GM03348 (cell line): ENCODE data around the gene SERPINE2.
A peak's percentile ranks its signal among the peaks of the same experiment; 100 is the strongest.

Source experiments
- DNase-seq: peaks from one replicate; pipeline ENCODE4 v3.0.0; 2012; ENCODE audit warnings: low spot score

Gene SERPINE2

GRCh38 chr2:223973606-223974005 is 65.5 kb downstream of the SERPINE2 start:
- DNase-seq, result no peak

GRCh38 chr2:223972656-223973102 is 66.4 kb downstream of the SERPINE2 start:
- no peak for DNase-seq

- DNase-seq, result no peak
These were observed 67.4 kb downstream of the SERPINE2 start for GRCh38 chr2:223971731-223972130.

DNA sequence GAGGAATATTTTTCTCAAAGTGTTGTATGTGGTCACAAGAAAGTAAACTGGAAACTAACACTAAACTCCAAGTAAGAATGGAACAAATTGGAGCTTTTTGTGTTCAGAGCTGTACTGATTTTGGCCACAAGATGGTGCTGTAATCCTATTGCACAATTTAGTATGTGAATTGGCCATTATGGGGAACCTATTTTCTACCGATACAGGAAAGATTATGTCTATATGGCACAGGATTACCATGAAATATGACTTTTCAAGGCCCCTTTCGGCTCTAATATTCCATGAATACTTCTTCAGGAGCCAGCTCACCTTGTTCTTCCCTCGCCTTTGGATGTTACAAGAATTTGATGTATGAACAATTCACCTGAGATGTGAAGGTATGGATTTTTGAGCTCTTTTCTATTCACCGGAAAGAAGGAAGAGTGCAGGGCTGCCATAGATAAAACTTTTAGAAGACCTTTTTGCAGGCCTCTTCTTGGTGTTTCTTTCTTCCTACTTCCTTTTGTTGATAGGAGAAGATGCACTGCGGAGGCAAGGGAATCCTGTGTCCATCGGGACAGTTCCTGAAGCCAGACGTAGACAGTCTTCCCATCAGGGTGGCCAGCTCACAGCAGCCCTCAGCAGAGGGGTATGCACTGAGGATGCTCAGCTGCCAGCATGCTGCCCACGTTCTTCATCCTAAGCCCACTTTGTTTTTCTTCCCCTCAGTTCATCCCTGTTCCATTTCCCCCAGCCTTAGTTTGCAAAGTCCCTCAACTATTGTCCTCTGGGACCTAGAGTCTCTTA is 68.5 kb downstream of the SERPINE2 start:
- peak; percentile 43 for DNase-seq

GRCh38 chr2:223969856-223970255 is 69.2 kb downstream of the SERPINE2 start:
- DNase-seq, result no peak

DNA sequence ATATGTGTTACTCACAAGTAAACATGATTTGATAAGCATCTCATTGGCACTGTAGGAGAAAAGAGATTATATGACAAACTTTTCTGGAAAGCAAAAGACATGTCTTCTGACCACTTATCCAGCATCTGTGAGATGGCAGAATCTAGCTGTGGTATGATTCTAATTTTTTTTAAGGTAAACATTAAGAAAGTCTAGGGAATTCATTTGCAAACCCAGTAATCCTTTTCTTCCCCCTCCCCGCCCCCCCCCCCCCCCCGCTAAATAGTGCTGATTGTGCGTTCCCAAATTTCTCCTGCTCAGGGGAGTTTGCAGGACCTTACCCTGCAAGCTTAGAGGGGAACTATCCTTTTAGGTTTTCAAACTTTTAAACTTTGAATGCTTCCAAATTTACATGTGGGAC is 69.8 kb downstream of the SERPINE2 start:
- no peak for DNase-seq

DNA sequence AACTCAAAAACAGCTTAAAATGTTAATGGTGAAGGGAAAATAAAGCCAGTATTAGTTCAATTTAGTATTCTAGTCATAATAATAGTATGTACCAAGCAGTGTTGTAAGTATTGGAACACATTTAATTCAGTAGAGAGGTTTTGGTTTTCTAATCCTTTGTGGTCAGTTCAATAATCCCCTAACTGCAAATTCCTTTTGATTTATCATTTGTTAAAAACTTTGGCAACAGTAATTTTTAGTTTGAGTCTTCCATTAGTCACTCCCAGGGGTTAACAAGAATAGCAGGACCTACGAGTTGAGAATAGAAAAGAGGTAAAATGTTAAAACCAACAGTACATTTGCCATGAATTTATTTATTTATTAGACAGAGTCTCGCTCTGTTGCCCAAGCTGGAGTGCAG is 71.1 kb downstream of the SERPINE2 start:
- DNase-seq, result peak; percentile 32

- no peak for DNase-seq
These were observed 79.4 kb downstream of the SERPINE2 start for GRCh38 chr2:223959688-223960087.

DNA sequence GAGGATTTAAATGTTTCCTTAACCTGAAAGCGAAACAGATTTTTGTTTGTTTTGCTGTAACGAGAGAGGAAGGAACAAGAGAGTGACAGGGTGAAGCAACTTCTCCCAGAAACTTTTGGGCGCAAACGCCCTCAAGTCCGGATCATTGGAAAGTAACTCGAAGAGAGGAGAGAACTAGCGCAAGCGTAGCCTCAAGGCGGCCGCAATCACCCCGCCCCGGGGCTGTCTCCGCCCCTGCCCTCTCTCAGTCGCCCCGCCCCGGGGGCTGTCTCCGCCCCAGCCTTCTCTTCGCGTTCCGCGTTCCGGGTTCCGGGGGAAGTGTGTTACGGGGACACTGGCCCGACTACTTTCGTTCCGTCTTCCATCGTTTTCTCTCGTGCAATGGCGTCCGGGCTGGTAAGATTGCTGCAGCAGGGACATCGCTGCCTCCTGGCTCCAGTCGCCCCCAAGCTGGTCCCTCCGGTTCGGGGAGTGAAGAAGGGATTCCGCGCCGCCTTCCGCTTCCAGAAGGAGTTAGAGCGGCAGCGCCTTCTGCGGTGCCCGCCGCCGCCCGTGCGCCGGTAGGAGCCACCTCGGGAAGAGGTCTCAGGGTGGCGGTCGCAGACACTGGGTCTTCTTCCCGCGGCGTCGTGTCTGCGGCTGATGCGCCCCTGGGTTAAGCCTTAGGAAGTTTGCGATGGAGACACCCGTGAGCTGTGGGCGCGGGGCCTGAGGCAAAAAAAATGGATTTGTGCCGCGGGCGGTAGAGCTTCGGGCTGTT is 81.8 kb downstream of the SERPINE2 start, which contains the start of gene MRPL44:
Gene MRPL44 (plus strand): TSS at position 372 of the 760 bp plus-strand sequence. CDS start 10 bp downstream, at position 382.
- DNase-seq, result peak; percentile 97

DNA sequence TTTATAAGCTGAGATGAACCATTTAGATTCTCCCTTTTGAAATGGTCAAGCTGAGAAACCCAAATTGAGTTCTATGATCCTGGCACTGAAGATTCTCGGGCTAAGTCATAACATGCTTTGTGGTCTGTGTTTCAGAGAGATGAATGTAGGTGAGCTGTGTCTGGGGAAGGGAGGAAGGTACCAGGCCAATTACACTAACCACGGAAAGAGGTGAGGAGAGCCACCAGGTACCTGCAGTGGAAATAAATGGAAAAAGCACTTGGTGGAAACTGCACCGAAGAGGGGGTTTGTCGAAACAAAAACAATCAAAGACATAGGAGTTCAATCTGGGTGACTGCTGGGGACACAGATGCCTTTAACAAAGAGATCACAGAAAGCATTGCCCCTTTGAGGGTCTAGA is 82.8 kb downstream of the SERPINE2 start:
- no peak for DNase-seq

- peak; percentile 56 for DNase-seq
These were observed 84.7 kb downstream of the SERPINE2 start for GRCh38 chr2:223954401-223954800.

- no peak for DNase-seq
These were observed 86.7 kb downstream of the SERPINE2 start for GRCh38 chr2:223952280-223952968.

GRCh38 chr2:223950448-223951347 is 88.4 kb downstream of the SERPINE2 start:
- no peak for DNase-seq

DNA sequence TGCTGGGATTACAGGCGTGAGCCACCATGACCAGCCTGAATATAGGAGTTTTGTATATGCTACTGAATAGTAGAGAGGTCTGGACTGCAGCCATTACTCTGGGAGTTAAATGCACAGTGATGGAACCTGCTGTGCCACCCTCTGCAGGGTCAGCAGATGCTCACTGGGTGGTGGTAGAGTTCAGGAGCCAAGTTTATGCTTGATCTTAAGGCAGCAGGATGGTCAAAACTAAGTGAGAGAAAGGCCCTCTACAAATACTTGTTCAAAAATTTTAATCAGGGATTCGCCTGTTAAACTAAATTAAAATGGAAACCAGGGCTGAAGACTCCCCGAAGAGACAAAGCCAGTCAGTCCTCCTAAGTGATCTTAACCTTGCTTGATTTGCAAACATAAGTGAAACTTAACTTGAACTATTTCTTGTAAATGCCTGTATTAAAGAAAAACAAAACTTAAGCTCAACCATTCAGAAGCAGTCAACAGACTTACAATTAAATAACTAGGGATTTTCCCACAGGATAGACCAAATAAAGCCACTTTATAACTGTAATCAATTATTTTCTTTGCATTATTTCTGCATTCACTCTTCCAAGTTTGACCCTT is 89.7 kb downstream of the SERPINE2 start:
- no peak for DNase-seq

DNA sequence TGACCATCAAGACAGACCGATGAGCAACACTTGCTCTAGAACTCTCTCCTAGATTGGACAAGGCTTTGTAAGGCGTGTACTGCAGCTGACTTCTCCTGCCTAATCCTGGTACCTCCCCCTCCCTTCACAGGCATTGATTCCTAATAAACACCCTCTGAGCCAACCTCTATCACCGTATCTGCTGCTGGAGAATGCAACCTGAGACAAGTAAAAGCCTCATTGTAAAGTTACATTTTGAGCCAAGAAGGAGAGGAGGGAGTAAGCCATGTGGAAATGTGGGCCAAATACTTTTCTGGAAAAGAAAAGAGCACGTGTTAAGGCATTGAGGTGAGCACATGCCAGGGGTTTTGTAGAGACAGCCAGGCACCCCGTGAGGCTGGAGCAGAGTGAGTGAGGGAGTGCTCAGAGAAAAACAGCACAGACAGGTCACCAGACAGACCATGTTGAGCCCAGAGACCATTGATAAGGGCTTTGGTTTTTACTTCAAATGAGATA is 91.3 kb downstream of the SERPINE2 start:
- no peak for DNase-seq

DNA sequence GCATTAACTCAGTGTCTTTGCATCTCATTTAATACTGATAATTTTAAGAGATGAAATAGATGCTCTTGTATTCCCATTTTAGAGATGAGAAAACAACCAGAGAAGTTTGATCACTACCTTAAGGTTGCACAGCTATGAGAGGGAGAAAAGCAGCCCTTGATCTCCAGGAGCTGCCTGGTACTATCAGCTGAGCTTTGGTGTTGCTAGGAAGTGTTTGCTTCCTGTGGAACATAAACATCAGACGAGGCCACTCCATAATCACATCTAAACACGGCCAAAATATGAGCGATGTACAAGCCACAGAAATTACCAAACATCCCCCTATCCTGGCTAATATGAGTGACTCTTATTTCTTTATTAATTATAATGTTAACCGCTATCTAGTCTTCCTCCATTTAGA is 93.3 kb downstream of the SERPINE2 start:
- no peak for DNase-seq

GRCh38 chr2:223944703-223945531 is 94.2 kb downstream of the SERPINE2 start, which contains the start of gene WDFY1:
Gene WDFY1, minus strand, starts transcription at chr2:223945335. Its CDS starts 51 bp downstream, at chr2:223945284.
- peak; percentile 97 for DNase-seq

- peak; percentile 47 for DNase-seq
These were observed 94.9 kb downstream of the SERPINE2 start for GRCh38 chr2:223944166-223944702.

- DNase-seq, result peak; percentile 59
These were observed 95.5 kb downstream of the SERPINE2 start for GRCh38 chr2:223943561-223944008.
